Renal pelvis (tissue), 4 donors: ENCODE data around the gene NAV2. TPM values are rescaled to one million over a fixed set of nuclear protein-coding genes. Genes with fewer than 3 reads are reported as not detected.
A peak's percentile ranks its signal among the peaks of the same experiment; 100 is the strongest.

Experiments used
- DNase-seq: peaks from one replicate; pipeline ENCODE4 v3.0.0-alpha.2; 2013
- polyA plus RNA-seq, 3 donors: library from polyadenylated mRNA; unstranded; fragments of 120-200 nt; gene quantifications; one replicate each; pipeline ENCODE4 v1.2.1, GENCODE V29; 2013; ENCODE audit not compliant: insufficient read length in 3 of 3

Gene NAV2
- polyA plus RNA-seq, 3 donors = 34.4 to 54.8 (median 48.4) TPM

GRCh38 chr11:20053572-20053971, 340.9 kb downstream of the NAV2 start:
- no peak for DNase-seq

- DNase-seq = no peak
Measured at GRCh38 chr11:20054584-20054983, 341.9 kb downstream of the NAV2 start.

- no peak for DNase-seq
Measured at GRCh38 chr11:20055312-20055711, 342.7 kb downstream of the NAV2 start.

GRCh38 chr11:20056109-20056949, 343.7 kb downstream of the NAV2 start:
- DNase-seq = no peak

GRCh38 chr11:20056950-20057943, 344.6 kb downstream of the NAV2 start:
- DNase-seq = peak; percentile 54

GRCh38 chr11:20058749-20059458, 346.3 kb downstream of the NAV2 start:
- DNase-seq = no peak

GRCh38 chr11:20059587-20060021, 347.0 kb downstream of the NAV2 start:
- no peak for DNase-seq

- no peak for DNase-seq
Measured at GRCh38 chr11:20060181-20060580, 347.5 kb downstream of the NAV2 start.

- DNase-seq = no peak
Measured at GRCh38 chr11:20060647-20061205, 348.1 kb downstream of the NAV2 start.

GRCh38 chr11:20061776-20062175, 349.1 kb downstream of the NAV2 start:
- no peak for DNase-seq

GRCh38 chr11:20064961-20065405, 352.3 kb downstream of the NAV2 start:
- DNase-seq = no peak

- DNase-seq = no peak
Measured at GRCh38 chr11:20065406-20065805, 352.8 kb downstream of the NAV2 start.

GRCh38 chr11:20066013-20066782, 353.6 kb downstream of the NAV2 start:
- no peak for DNase-seq

GRCh38 chr11:20066783-20067156, 354.1 kb downstream of the NAV2 start:
- no peak for DNase-seq

GRCh38 chr11:20067665-20068064, 355.0 kb downstream of the NAV2 start:
- DNase-seq = no peak

- DNase-seq = no peak
Measured at GRCh38 chr11:20068691-20069090, 356.1 kb downstream of the NAV2 start.

- no peak for DNase-seq
Measured at GRCh38 chr11:20070459-20070858, 357.8 kb downstream of the NAV2 start.

GRCh38 chr11:20075627-20076026, 363.0 kb downstream of the NAV2 start:
- no peak for DNase-seq

GRCh38 chr11:20078846-20079245, 366.2 kb downstream of the NAV2 start:
- DNase-seq = no peak

- no peak for DNase-seq
Measured at GRCh38 chr11:20080032-20080685, 367.5 kb downstream of the NAV2 start.
